ENCODE results near the gene WDTC1.

GRCh38 chr1:27307874-27308598 is 73.6 kb downstream of the WDTC1 start:
- no peak for TF ChIP-seq CTCF (IDR thresholded peaks at IDR 0.05 in 8 of 11, conservative IDR thresholded peaks at IDR 0.05 in 3 of 11)
- TF ChIP-seq POLR2A (IDR thresholded peaks at IDR 0.05) = no peak

All from spleen (tissue), 7 donors.